HG03095 (cell line): ENCODE data around the gene PAK5.
"Not testable (repeated sequence)": the region's sequence is repeated elsewhere in the genome, so short reads cannot be mapped to it uniquely, and the experiment has no call there.

Source experiments
- ATAC-seq: cut with Tn5 transposase; IDR thresholded peaks from one replicate; pipeline ENCODE4 v1.9.1; 2021; ENCODE audit warnings: moderate library complexity; ENCODE audit not compliant: unreplicated experiment

Gene PAK5

DNA sequence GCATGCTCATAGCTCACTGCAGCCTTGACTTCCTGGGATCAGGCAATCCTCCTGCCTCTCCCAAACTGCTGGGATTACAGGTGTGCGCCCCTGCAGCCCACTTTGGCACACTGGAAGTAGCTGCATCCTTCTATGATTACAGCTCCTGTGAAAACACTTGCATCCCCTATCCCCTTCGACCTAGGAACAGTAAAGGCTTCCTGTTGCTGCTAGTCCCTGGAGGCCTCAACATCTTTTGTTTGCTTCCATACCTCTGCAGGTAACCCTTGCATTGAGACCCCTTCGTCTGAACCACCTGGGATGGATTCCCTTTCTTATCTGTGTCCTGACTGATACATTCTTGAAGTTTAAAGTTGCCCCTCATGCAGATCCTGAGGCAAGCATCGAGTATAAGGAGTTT, 152.4 kb downstream of the PAK5 start:
- ATAC-seq = no peak

DNA sequence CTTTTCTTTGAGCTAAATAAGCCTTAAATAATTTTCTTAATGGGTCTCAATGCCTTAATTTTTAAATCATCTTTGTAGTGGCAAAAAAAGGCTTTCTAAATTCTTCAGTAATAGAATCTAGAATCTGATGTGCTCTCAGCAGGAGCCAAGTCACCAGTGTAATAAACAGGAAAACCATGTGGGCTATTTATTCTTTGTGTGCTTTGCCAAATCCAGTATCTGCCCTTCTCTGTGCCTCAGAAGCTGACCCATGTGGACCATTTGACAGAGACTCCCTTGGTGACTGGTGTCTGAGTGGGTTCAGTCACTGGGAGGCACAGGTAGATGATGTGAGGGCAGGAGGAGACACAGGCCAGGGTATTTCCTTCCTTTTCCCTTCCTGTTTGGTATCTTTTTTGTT, 152.9 kb downstream of the PAK5 start:
- no peak for ATAC-seq

DNA sequence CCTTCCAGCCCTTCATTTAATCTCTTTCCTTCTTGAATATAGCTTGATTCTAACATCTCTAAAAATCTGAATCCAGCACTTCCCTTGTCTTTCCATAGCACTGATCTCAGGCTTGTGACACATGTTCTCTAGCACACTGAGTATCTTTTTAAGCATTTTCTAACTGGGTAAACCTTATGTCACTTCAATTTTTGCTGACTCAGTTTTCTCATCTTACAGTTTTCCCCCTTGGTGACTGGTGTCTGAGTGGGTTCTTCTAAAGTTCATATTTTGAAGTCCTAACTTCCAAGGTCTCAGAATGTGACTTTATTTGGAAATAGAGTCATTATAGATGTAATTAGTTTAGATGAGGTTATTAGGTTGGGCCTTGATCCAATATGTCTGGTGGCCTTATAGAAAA, 153.9 kb downstream of the PAK5 start:
- no peak for ATAC-seq

DNA sequence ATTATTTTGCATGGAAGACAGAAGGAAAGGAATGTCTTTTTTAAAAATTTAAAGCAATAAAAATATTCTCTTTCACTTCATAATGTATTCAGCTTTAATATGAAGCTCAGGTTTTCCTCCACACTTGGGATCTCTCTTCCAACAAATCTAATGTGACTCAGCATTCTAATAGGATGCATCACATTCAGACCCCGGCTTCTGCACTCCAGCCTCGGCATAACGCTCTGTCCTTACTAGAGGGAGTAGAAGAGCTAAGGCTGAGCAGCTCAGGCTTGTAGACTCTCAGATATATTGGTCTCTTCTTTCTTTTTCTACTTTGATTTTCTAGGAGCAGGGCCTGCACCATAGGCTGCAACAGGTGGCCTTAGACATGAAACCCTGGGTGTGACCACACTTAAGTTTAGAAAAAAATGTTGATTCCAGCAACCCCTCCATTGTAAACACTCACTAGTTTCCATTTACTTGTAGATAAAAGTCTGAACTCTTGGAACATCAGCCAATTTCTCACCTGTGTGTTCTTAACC, 161.7 kb downstream of the PAK5 start:
- no peak for ATAC-seq

DNA sequence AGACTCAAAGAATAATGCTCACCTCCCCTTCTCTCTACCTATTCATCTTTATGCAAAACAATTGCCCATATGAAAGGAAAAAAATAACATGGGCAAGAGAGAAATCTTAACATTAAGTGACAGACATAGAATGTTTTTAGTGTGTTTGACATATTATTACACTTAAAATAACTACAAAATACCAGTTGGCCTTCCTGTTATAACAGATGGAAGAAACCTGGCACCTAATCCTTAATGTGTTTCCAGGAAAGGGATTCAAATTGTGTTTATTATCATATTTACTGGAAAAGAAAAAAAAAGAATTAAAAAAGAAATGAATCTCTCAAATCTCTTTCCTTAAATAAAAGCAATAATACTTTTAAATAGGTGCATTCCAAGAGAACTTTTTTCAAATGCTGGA, 165.9 kb downstream of the PAK5 start:
- no peak for ATAC-seq

DNA sequence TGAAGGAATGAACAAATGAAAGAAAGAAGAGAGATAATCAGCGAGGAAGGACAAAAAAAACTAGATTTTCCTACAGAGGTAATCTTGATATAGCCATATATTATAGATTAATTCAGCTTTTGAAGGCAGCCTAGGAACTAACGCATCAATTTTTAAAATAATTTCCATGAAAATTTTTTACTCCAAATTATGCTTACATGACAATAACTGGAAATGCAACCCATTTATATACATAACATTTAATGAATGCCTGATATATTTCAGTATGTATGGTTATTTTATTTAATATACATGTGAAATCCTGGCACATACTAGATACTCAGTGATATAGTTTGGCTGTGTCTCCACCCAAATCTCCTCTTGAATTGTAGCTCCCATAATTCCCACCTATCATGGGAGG, 166.8 kb downstream of the PAK5 start:
- no peak for ATAC-seq

DNA sequence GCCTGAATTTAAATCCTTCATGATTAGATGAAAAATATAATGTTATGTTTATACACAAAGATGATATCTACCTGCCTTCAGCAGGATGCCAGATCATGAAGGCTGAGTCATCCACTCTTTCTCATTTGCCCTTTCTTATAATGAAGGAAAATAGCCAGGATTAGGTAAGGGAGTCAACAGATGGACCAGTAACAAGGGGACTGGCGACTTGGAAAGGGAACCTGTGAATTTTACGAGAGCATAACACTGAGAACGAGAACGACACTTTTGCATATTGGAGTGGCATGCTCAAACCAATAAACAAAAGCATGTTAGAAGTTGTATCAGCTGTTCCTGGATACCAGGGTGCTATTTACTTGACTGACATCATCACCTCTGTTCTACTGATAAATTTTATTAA, 170.5 kb downstream of the PAK5 start:
- ATAC-seq = no peak

DNA sequence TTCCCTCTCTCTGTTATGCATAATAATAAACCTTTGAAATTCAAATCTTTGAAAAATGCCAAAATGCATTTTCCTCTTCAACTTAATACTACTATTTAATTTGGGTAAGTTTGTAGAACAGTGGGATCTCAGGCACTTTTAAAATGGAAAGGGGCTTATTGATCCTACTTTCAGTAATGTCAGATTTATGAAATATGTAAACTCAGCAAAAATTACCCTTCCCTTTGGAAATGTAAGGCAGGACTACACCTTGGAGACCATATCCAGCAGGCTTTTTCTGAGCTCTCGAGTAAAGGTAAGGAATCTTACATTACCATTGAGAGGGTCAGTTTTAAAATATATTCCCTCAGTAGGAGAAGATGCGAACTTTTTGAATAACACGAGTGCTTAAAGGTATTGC, 175.5 kb downstream of the PAK5 start:
- ATAC-seq = no peak

DNA sequence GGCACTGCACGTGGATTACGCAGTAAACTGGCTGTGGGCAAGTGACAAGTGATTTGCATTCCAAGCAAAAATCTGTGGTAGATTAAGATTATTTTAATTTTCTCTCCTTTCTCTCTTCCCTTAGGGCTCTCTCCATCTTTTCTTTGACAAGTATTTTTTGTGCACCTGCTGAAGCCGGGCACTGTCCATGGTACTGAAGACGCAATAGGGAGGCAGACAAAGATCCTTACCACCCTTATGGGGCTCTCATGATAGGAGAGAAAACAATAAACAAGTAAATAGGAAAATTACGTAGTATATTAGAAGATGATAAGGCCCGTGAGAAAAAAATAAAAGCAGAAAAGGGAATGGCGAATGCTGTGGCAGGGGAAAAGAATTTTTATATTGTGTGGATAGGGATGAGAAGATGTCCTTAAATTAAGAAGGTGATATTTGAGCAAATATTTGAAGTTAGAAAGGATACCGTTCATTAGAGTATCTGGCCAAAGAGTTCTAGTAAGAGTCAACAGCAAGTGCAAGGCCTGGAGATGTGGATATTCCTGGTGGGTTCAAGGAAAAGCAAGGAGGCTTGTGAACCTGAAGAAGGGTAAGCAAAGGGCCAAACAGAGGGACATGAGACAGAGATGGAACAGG, 178.5 kb downstream of the PAK5 start:
- ATAC-seq = no peak

DNA sequence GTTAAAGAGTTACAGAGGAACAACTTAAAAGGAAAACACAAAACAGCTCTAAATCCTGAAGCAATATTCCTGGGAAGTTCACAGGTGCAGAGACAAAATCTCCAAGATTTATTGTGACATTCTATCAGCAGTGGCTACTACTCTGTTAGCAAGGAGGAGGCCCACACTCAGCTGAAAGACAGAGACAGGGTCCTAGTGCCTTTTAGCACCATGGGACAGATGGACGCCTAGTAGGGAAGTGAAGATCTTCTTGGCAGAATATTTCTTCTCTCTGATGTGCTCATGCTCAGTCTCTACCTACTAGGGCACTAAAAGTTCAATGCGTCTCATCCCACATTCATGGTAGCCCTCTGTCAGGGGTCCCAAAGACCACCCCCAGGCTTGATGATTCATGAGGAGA, 191.1 kb downstream of the PAK5 start:
- ATAC-seq = no peak

DNA sequence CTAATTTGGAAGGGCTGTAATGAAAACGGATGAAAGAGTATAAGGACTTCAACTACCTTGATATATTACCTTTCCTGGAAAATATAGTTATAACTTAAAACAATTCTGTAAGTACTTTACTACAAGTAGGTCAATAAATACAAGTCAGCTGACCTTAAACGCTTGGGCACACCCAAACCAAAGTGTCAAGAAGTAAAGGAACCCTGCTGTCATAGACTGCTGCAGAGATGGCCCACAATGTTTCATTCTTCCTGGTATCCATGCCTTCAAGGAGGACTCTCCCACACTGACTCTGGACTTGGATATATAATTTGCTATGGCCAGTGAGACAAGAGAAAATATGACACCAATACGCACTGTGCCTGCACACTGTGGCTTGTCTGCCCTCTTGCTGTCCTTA, 192.5 kb downstream of the PAK5 start:
- no peak for ATAC-seq

DNA sequence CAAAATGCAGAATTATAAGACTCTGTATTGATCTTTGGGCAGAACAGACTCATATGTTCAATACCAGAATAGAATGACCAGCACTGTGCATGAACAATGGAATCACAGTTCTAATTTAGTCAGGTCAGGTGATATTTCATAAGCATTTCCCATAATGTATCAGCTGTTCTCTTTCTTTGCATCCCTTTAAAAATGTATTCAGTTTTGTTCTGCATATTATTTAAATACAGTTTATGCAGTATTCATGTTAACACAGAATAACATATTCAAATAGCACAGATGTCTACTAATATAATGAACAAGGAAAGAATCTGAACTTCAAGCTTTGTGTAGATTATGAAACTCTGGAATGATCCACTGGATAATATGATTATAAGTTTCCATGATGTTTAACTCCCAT, 196.0 kb downstream of the PAK5 start:
- no peak for ATAC-seq

DNA sequence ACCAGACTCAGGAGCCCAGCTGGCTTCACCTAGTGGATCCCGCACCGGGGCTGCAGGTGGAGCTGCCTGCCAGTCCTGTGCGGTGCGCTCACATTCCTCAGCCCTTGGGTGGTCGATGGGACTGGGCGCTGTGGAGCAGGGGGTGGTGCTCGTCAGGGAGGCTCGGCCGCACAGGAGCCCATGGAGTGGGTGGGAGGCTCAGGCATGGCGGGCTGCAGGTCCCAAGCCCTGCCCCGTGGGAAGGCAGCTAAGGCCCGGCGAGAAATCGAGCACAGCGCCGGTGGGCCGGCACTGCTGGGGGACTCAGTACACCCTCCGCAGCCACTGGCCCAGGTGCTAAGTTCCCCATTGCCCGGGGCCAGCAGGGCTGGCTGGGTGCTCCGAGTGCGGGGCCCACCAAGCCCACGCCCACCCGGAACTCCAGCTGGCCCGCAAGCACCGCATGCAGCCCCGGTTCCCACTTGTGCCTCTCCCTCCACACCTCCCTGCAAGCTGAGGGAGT, 197.3 kb downstream of the PAK5 start:
- not testable (repeated sequence) for ATAC-seq

DNA sequence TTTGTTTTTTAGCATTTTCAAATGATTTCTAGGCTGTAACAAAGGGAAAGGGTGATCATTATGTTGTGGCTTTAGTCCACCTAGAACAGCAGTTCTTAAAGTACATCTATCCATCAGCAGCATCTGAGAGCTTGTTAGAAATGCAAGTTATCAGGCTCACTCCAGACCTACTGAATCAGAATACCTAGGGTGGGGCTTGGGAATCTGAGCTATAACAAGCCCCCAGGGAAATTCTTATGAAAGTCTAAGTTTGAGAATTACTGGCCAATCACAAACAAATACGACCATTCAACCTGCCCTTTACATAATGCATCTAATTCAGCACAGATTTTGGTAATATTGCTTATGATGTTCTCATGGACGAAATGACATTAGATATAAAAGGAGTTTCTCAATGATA, 201.0 kb downstream of the PAK5 start:
- no peak for ATAC-seq

DNA sequence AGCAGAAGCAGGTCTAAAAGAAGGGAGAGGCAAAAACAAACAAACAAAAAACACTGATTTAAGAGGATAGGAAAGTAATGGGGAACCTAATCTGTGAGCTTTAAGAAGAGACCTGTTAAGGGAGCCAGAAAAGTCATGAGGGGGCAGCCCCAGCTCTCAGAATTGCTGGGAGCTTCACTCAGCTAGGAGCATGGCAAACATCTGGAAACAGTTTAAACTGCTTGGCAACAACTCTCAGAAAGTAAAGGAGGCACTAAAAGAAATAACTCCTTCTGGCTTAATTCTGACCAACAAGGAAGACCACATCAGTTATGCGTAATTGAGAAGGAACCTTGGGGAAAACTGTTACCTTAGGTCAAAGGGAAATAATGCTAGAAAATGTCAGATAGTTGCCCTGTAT, 203.1 kb downstream of the PAK5 start:
- no peak for ATAC-seq

DNA sequence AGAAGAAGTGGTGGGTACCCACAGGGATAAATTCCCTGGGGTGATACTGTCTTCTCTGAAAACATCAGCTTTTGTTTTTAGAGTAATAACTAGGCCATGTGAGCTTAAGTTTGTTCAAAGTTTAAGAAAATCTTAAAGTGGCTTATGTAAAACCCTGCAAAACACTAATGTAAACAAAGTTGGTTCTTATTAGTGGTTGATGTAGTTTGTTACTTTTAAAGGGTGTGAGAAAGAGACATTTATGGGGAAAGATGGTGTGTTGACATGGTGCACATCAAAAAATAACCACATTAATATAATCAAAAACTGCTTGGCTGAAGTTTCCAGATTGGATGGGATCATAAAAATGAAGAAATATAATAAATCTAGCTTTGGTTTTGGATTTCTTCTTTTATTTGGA, 204.5 kb downstream of the PAK5 start:
- no peak for ATAC-seq

DNA sequence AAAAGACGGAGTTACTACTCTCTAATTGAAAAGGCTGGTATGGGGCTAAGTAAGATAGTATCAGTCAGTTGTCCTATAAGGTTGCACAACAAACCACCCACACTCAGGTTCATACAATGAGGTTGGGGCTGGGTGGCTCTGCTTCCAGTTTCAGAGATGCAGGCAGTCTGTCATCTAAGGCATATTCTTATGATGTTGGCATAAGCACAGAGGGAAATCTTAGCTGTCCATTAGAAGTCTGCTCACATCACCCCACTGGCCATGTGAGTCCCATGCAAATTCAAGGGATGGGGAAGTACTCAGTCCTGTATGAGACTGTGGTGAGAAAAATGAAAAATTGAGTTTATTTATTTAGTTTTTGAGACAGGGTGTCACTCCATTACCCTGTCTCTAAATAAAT, 205.9 kb downstream of the PAK5 start:
- ATAC-seq = no peak

DNA sequence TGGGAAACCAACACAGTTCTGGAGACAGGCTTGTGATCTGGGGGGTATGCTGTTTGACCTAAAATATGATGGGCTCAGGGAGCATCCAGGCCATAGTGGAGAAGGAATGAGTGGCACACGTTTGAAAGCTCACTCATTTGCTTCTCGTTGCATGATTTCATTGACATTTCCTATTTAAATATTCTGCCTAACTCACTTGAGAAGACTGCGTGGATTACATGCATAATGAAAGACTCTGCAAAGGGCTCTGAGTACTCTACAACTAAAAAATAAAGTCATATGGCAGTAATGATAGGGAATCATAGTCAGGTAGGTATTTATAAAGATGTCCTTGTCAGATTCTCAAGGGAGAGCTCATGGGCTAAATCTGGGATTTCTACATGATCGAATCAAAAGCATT, 206.6 kb downstream of the PAK5 start:
- ATAC-seq = no peak

DNA sequence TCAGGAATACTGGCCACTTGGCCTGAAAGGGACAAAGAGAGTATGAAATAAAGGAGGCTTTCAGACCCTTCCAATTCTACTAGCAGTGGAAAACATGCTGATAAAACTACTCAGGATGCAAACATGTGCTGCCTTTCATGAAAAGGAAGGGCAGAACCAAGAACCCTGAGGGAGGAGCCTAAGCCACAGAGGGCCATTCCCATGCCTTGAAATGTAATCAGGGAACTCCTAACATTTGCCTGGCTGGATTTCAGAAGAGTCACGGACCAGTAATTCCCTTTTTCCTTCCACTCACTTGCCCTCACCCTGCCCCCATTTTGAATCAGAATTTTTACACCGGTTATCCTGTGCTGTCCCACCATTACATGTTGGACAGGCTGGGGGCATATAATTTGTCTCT, 208.3 kb downstream of the PAK5 start:
- no peak for ATAC-seq

DNA sequence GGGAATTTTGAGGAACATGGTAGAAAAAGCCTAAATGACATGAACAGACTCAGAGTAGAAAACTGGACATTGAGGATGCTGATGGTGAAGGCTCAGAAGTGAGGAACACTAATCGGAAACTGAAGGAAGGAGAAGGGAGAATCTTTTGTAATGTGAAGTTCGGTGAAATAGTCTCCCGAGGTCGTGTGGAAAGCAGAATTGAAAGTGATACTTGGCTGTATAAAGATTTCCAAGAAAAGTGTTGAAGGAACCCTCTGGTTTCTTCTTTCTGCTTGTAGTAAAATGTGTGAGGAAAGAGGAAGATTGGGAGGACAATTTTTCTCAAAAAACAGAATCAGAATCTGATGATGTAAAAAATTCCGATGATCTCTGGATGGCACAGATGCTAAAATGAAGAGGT, 209.0 kb downstream of the PAK5 start:
- ATAC-seq = no peak

DNA sequence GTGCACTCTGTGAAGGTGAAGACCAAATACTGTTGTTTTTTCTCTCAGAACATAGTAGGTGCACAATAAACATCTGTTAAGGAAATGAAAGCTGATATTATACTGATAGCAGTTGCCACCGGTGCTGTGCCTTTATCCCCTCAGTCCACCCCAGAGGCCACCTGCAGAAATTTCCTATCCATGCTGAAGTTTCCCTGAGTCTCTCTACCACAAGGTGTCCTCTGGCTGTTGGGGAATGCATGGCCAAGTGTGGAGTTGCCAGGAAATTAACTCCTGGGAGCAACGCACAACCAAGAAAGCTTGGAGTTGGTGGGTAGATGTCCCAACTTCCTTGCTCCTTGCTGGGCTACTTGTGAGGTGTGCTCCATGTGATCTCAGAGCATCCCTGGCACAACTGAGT, 210.3 kb downstream of the PAK5 start:
- no peak for ATAC-seq

DNA sequence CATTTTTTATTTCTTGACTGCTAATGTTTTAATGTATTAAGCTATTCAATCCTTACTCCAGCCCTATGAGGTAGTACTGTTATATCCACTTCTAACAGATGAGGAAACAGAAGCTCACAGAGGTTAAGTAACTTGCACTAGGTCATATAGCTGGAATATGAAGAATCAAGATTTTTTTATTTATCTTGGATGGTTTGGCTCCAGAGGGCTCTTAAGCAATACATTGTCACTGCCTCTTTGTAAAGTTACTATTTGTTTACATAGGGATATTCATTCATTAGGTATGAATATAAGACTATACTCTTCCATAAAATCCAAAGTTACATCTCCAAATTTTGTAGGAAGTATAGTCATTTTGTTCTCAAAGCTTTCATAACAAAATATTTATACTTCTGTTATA, 210.7 kb downstream of the PAK5 start:
- no peak for ATAC-seq

DNA sequence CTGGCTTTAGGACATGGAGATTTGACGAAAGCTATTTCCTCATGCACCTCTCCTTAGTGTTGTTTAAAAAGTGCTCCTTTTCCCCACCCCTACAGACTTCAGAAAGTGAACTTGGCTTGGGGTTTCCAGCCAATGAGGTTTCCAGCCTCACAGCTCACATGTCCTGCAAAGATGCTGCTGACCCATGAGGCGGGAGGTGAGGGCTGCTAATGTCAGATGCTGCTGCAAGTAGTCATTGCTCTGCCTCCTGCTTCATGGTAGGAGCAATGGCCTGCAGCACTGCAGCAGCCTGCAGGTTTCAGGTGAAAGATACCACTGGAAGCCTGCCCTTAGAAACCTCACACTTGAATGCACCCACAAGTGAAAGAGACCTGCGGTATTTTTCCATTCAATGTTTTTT, 211.7 kb downstream of the PAK5 start:
- ATAC-seq = no peak
